ENCODE measurements around the gene MAD2L2.

DNA sequence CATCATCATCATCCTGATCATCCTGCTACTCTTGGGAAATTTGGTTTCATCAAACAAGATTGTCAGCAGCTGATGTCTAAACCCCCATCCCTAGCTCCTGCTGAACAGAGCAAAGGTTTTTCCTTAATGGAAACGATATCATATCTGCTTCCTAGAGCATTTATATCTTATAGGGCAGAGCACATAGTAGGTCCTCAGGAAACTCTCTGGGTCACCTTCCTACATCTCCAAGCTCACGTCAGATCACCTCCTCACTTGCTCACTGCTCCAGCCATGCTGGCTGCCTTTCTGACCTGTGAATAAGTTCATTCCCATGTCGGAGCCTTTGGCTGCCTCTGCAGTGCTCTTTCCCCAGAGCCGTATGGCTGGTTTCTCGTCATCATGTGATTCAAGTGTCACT is 37.2 kb downstream of the MAD2L2 start:
- TF ChIP-seq, protein P1, sequence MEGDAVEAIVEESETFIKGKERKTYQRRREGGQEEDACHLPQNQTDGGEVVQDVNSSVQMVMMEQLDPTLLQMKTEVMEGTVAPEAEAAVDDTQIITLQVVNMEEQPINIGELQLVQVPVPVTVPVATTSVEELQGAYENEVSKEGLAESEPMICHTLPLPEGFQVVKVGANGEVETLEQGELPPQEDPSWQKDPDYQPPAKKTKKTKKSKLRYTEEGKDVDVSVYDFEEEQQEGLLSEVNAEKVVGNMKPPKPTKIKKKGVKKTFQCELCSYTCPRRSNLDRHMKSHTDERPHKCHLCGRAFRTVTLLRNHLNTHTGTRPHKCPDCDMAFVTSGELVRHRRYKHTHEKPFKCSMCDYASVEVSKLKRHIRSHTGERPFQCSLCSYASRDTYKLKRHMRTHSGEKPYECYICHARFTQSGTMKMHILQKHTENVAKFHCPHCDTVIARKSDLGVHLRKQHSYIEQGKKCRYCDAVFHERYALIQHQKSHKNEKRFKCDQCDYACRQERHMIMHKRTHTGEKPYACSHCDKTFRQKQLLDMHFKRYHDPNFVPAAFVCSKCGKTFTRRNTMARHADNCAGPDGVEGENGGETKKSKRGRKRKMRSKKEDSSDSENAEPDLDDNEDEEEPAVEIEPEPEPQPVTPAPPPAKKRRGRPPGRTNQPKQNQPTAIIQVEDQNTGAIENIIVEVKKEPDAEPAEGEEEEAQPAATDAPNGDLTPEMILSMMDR (IDR thresholded peaks at IDR 0.05) = no peak
- TF ChIP-seq POLR2A (IDR thresholded peaks at IDR 0.05) = no peak
